Measurements from ENCODE around the gene HDGF. TPM values are rescaled to one million over a fixed set of nuclear protein-coding genes. Genes with fewer than 3 reads are reported as not detected.

HDGF gene
- total and polyA plus RNA-seq, 9 of the 15 experiments (the other 6 are each of a cell fraction or from before 2014, with no cell fraction given) = 38.8 to 601 (median 400) TPM

DNA sequence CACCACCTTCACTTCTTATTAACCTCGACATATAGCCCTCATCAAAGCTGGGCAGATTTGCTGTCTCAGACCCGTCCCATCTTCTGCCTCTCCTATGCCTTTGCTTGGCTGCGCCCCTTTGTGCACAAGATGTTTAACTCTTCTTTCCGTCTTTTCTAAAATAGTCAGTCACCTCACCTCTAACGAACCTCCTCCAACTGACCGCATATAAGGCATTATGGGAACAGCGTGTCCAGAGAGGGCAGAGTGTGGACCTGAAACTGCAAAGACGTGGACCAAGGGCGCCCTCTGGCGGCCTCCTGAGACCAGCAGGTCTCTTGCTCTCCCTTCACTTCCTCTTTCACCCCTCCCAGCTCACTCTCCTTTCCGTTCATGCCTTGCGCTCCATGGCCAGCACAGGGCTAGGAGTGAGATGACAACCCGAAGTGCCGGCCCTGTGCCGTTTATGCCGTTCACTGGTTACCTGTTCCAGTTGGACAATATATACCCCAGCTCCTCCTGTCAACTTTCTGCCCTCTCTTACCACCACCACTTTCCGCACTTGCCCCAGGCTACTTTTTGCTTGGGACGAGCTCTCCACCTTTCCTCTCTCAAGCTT is 25.7 kb downstream of the HDGF start (continued):
- peak; percentile 67; the same call in 1 of the 2 replicates for TF ChIP-seq ETS1 (conservative IDR thresholded peaks at IDR 0.05; ENCODE audit: control insufficient read depth, low read depth, low read length)
- TF ChIP-seq, protein P1, sequence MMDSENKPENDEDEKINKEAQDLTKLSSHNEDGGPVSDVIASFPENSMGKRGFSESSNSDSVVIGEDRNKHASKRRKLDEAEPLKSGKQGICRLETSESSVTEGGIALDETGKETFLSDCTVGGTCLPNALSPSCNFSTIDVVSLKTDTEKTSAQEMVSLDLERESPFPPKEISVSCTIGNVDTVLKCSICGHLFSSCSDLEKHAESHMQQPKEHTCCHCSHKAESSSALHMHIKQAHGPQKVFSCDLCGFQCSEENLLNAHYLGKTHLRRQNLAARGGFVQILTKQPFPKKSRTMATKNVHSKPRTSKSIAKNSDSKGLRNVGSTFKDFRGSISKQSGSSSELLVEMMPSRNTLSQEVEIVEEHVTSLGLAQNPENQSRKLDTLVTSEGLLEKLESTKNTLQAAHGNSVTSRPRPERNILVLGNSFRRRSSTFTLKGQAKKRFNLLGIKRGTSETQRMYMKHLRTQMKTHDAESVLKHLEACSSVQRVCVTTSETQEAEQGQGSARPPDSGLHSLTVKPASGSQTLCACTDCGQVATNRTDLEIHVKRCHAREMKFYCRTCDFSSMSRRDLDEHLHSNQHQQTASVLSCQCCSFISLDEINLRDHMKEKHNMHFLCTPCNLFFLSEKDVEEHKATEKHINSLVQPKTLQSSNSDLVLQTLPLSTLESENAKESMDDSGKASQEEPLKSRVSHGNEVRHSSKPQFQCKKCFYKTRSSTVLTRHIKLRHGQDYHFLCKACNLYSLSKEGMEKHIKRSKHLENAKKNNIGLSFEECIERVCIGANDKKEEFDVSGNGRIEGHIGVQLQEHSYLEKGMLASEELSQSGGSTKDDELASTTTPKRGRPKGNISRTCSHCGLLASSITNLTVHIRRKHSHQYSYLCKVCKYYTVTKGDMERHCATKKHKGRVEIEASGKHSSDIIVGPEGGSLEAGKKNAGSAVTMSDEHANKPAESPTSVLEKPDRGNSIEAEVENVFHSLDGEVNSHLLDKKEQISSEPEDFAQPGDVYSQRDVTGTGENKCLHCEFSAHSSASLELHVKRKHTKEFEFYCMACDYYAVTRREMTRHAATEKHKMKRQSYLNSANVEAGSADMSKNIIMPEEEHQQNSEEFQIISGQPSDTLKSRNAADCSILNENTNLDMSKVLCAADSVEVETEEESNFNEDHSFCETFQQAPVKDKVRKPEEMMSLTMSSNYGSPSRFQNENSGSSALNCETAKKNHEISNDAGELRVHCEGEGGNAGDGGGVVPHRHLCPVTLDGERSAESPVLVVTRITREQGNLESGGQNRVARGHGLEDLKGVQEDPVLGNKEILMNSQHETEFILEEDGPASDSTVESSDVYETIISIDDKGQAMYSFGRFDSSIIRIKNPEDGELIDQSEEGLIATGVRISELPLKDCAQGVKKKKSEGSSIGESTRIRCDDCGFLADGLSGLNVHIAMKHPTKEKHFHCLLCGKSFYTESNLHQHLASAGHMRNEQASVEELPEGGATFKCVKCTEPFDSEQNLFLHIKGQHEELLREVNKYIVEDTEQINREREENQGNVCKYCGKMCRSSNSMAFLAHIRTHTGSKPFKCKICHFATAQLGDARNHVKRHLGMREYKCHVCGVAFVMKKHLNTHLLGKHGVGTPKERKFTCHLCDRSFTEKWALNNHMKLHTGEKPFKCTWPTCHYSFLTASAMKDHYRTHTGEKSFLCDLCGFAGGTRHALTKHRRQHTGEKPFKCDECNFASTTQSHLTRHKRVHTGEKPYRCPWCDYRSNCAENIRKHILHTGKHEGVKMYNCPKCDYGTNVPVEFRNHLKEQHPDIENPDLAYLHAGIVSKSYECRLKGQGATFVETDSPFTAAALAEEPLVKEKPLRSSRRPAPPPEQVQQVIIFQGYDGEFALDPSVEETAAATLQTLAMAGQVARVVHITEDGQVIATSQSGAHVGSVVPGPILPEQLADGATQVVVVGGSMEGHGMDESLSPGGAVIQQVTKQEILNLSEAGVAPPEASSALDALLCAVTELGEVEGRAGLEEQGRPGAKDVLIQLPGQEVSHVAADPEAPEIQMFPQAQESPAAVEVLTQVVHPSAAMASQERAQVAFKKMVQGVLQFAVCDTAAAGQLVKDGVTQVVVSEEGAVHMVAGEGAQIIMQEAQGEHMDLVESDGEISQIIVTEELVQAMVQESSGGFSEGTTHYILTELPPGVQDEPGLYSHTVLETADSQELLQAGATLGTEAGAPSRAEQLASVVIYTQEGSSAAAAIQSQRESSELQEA (IDR thresholded peaks at IDR 0.05; ENCODE audit: low read depth) = no peak
- TF ChIP-seq, protein P2, sequence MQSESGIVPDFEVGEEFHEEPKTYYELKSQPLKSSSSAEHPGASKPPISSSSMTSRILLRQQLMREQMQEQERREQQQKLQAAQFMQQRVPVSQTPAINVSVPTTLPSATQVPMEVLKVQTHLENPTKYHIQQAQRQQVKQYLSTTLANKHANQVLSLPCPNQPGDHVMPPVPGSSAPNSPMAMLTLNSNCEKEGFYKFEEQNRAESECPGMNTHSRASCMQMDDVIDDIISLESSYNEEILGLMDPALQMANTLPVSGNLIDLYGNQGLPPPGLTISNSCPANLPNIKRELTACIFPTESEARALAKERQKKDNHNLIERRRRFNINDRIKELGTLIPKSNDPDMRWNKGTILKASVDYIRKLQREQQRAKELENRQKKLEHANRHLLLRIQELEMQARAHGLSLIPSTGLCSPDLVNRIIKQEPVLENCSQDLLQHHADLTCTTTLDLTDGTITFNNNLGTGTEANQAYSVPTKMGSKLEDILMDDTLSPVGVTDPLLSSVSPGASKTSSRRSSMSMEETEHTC (IDR thresholded peaks at IDR 0.05) = no peak
- no peak for TF ChIP-seq ZNF140 (CRISPR knock-in tag; IDR thresholded peaks at IDR 0.05)
- no peak; the same call in none of the 2 replicates for TF ChIP-seq ZNF134 (CRISPR knock-in tag; conservative IDR thresholded peaks at IDR 0.05)
- TF ChIP-seq CAMTA2 (CRISPR knock-in tag; conservative IDR thresholded peaks at IDR 0.05) = no peak
- no peak for TF ChIP-seq ZNF347 (CRISPR knock-in tag; IDR thresholded peaks at IDR 0.05; ENCODE audit: low read depth)
- TF ChIP-seq ZNF644 (tag; IDR thresholded peaks at IDR 0.05; ENCODE audit: low read depth) = no peak
- no peak for TF ChIP-seq KAT7 (CRISPR knock-in tag; IDR thresholded peaks at IDR 0.05; ENCODE audit: borderline replicate concordance)
- no peak for TF ChIP-seq POLR2B (IDR thresholded peaks at IDR 0.05; ENCODE audit: low read depth, partially characterized antibody)
- TF ChIP-seq BRF2 (IDR thresholded peaks at IDR 0.05; ENCODE audit: borderline replicate concordance, insufficient read depth, insufficient read length) = no peak
- TF ChIP-seq CBFA2T2 (conservative IDR thresholded peaks at IDR 0.05) = no peak
- TF ChIP-seq SIN3B (IDR thresholded peaks at IDR 0.05; ENCODE audit: low read depth) = 0 out of 2 replicates have a peak, but pooled peaks have one; percentile 24
- TF ChIP-seq ZNF398 (CRISPR knock-in tag; IDR thresholded peaks at IDR 0.05) = no peak

Data from K562 (cell line).